ENCODE results near the gene PCNX2.
"Not testable (repeated sequence)": the region's sequence is repeated elsewhere in the genome, so short reads cannot be mapped to it uniquely, and the experiment has no call there.

Gene PCNX2

DNA sequence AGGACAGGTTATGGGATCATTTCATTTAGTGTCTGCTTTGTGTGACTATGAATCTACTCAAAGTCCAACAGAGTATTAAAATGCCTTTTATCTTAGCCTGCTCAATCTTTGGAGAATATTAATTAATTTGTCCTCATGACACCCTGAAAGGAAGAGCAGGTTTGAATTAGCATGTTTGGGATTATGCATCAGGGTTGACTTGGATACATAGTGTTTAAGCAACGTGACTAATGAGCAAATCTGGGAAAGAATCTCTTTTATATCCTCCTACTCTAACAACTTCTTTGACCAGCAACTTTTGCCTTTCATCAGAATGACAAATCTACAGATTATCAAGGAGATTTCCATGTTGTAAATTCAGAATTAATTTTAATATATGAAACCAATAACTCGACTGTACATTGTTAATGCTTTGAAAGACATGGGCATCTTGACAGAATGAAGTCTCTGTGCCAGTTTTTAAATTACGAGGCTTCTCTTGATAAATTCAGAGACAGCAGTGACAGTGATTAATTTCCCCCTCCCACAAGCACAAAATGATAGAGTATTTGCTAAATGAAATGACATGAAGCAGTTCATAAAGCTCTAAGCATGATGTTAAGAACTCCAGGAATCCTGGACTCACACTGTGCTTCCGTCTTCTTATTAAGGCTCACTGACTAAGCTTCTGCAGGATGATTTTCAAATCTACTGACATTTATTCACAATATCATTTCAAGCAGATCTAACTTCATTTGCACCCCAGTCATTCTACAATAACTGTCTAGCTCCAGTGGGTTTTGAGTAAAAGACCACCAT, 156.5 kb downstream of the PCNX2 start:
- H3K9ac ChIP-seq (ENCODE audit: low read length): no peak overlapping the region
- H3K4me1 ChIP-seq (ENCODE audit: insufficient read depth, low read length): no peaks in the 10 kb centered on the region
- H3K9me3 ChIP-seq (ENCODE audit: low read length): no peaks in the 10 kb centered on the region
- no peak overlapping the region for H3K4me3 ChIP-seq (ENCODE audit: low read depth in 1 of 2, low read length in 2 of 2)
- H3K27me3 ChIP-seq (ENCODE audit: control insufficient read depth in 1 of 2, insufficient read depth in 2 of 2, low read length in 2 of 2): no peaks in the 10 kb centered on the region
- H3K36me3 ChIP-seq (ENCODE audit: insufficient read depth, low read length): no peaks in the 10 kb centered on the region
- H3K27ac ChIP-seq (ENCODE audit: low read depth, low read length): no peak overlapping the region

- Histone ChIP-seq H3K36me3 (ENCODE audit: insufficient read depth, low read length) (no peaks in the 10 kb centered on the region), H3K27ac (ENCODE audit: low read depth, low read length) (no peak overlapping the region), H3K9ac (ENCODE audit: low read length) (no peak overlapping the region), H3K4me1 (ENCODE audit: insufficient read depth, low read length) (no peaks in the 10 kb centered on the region), H3K9me3 (ENCODE audit: low read length) (no peaks in the 10 kb centered on the region), H3K27me3 (ENCODE audit: control insufficient read depth in 1 of 2, insufficient read depth in 2 of 2, low read length in 2 of 2) (no peaks in the 10 kb centered on the region), H3K4me3 (ENCODE audit: low read depth in 1 of 2, low read length in 2 of 2) (no peak overlapping the region)
Observed at GRCh38 chr1:233135833-233136232, 159.7 kb downstream of the PCNX2 start.

- Histone ChIP-seq H3K27me3 (ENCODE audit: control insufficient read depth in 1 of 2, insufficient read depth in 2 of 2, low read length in 2 of 2) (no peaks in the 10 kb centered on the region), H3K4me1 (ENCODE audit: insufficient read depth, low read length) (no peaks in the 10 kb centered on the region), H3K36me3 (ENCODE audit: insufficient read depth, low read length) (no peaks in the 10 kb centered on the region), H3K27ac (ENCODE audit: low read depth, low read length) (no peak overlapping the region), H3K9me3 (ENCODE audit: low read length) (no peaks in the 10 kb centered on the region), H3K4me3 (ENCODE audit: low read depth in 1 of 2, low read length in 2 of 2) (no peak overlapping the region), H3K9ac (ENCODE audit: low read length) (no peak overlapping the region)
Observed at GRCh38 chr1:233132445-233132844, 163.1 kb downstream of the PCNX2 start.

GRCh38 chr1:233129031-233129430, 166.5 kb downstream of the PCNX2 start:
- H3K4me1 ChIP-seq (ENCODE audit: insufficient read depth, low read length); H3K9ac ChIP-seq (ENCODE audit: low read length); H3K27me3 ChIP-seq (ENCODE audit: control insufficient read depth in 1 of 2, insufficient read depth in 2 of 2, low read length in 2 of 2); H3K9me3 ChIP-seq (ENCODE audit: low read length); H3K27ac ChIP-seq (ENCODE audit: low read depth, low read length); H3K36me3 ChIP-seq (ENCODE audit: insufficient read depth, low read length); H3K4me3 ChIP-seq (ENCODE audit: low read depth in 1 of 2, low read length in 2 of 2): not testable (repeated sequence)

GRCh38 chr1:233127157-233127556, 168.4 kb downstream of the PCNX2 start:
- no peaks in the 10 kb centered on the region for H3K36me3 ChIP-seq (ENCODE audit: insufficient read depth, low read length)
- no peak overlapping the region for H3K9ac ChIP-seq (ENCODE audit: low read length)
- H3K4me1 ChIP-seq (ENCODE audit: insufficient read depth, low read length): no peaks in the 10 kb centered on the region
- no peak overlapping the region for H3K27ac ChIP-seq (ENCODE audit: low read depth, low read length)
- H3K9me3 ChIP-seq (ENCODE audit: low read length): no peaks in the 10 kb centered on the region
- H3K27me3 ChIP-seq (ENCODE audit: control insufficient read depth in 1 of 2, insufficient read depth in 2 of 2, low read length in 2 of 2): no peaks in the 10 kb centered on the region
- no peak overlapping the region for H3K4me3 ChIP-seq (ENCODE audit: low read depth in 1 of 2, low read length in 2 of 2)

- H3K9ac ChIP-seq (ENCODE audit: low read length): no peak overlapping the region
- H3K27me3 ChIP-seq (ENCODE audit: control insufficient read depth in 1 of 2, insufficient read depth in 2 of 2, low read length in 2 of 2): no peaks in the 10 kb centered on the region
- H3K4me3 ChIP-seq (ENCODE audit: low read depth in 1 of 2, low read length in 2 of 2): no peak overlapping the region
Observed at GRCh38 chr1:233122779-233123178, 172.7 kb downstream of the PCNX2 start.

DNA sequence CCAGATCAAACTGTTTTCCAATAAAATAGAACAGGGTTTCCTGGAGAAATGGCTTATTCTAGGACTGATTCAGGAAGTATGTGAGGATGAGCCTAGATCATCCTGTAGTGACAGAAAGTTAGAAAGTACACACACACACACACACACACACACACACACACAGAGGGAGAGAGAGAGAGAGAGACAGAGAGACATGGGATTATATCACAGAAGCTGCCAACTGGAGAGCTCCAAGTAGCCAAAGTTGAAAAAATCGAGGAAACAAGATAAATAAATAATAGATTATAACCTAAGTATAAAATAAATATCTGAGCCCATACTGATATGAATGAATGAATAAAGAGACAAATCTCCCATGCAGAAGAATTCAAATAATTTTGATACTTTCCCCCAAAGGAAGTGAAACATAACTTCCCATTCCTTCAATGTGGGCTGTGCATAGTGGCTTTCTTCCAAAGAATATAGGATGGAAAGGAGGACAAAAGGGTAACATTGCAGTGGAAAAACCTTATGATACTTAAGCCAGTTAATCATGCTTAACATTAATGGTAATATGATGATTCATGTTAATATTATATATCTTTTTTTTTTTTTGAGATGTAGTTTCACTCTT, 173.5 kb downstream of the PCNX2 start:
- Histone ChIP-seq H3K9me3 (ENCODE audit: low read length) (no peaks in the 10 kb centered on the region), H3K9ac (ENCODE audit: low read length) (no peak overlapping the region), H3K27me3 (ENCODE audit: control insufficient read depth in 1 of 2, insufficient read depth in 2 of 2, low read length in 2 of 2) (no peaks in the 10 kb centered on the region), H3K4me3 (ENCODE audit: low read depth in 1 of 2, low read length in 2 of 2) (no peak overlapping the region), H3K4me1 (ENCODE audit: insufficient read depth, low read length) (no peaks in the 10 kb centered on the region), H3K36me3 (ENCODE audit: insufficient read depth, low read length) (no peaks in the 10 kb centered on the region), H3K27ac (ENCODE audit: low read depth, low read length) (no peak overlapping the region)

More at GRCh38 chr1:233122779-233123178, 172.7 kb downstream of the PCNX2 start:
- Histone ChIP-seq H3K9me3 (ENCODE audit: low read length) (no peaks in the 10 kb centered on the region), H3K4me1 (ENCODE audit: insufficient read depth, low read length) (no peaks in the 10 kb centered on the region), H3K27ac (ENCODE audit: low read depth, low read length) (no peak overlapping the region), H3K36me3 (ENCODE audit: insufficient read depth, low read length) (no peaks in the 10 kb centered on the region)

- H3K36me3 ChIP-seq (ENCODE audit: insufficient read depth, low read length): no peaks in the 10 kb centered on the region
- H3K9ac ChIP-seq (ENCODE audit: low read length): no peak overlapping the region
- peaks cover 16% of the 10 kb centered on the region for H3K4me1 ChIP-seq (ENCODE audit: insufficient read depth, low read length)
- no peak overlapping the region for H3K4me3 ChIP-seq (ENCODE audit: low read depth in 1 of 2, low read length in 2 of 2)
- H3K9me3 ChIP-seq (ENCODE audit: low read length): no peaks in the 10 kb centered on the region
- no peak overlapping the region for H3K27ac ChIP-seq (ENCODE audit: low read depth, low read length)
- H3K27me3 ChIP-seq (ENCODE audit: control insufficient read depth in 1 of 2, insufficient read depth in 2 of 2, low read length in 2 of 2): no peaks in the 10 kb centered on the region
Observed at GRCh38 chr1:233114860-233115259, 180.7 kb downstream of the PCNX2 start.

- Histone ChIP-seq H3K4me1 (ENCODE audit: insufficient read depth, low read length) (peaks cover 16% of the 10 kb centered on the region), H3K9me3 (ENCODE audit: low read length) (no peaks in the 10 kb centered on the region), H3K9ac (ENCODE audit: low read length) (no peak overlapping the region), H3K4me3 (ENCODE audit: low read depth in 1 of 2, low read length in 2 of 2) (no peak overlapping the region), H3K27me3 (ENCODE audit: control insufficient read depth in 1 of 2, insufficient read depth in 2 of 2, low read length in 2 of 2) (no peaks in the 10 kb centered on the region), H3K27ac (ENCODE audit: low read depth, low read length) (peak overlapping the region; percentile 17), H3K36me3 (ENCODE audit: insufficient read depth, low read length) (no peaks in the 10 kb centered on the region)
Observed at GRCh38 chr1:233114159-233114558, 181.4 kb downstream of the PCNX2 start.

GRCh38 chr1:233113009-233113879, 182.3 kb downstream of the PCNX2 start:
- Histone ChIP-seq H3K4me3 (ENCODE audit: low read depth in 1 of 2, low read length in 2 of 2) (peak overlapping the region in 1 of 2 donors; percentile 13), H3K36me3 (ENCODE audit: insufficient read depth, low read length) (no peaks in the 10 kb centered on the region), H3K9ac (ENCODE audit: low read length) (no peak overlapping the region), H3K27ac (ENCODE audit: low read depth, low read length) (peak overlapping the region; percentile 17), H3K4me1 (ENCODE audit: insufficient read depth, low read length) (peaks cover 16% of the 10 kb centered on the region), H3K9me3 (ENCODE audit: low read length) (no peaks in the 10 kb centered on the region), H3K27me3 (ENCODE audit: control insufficient read depth in 1 of 2, insufficient read depth in 2 of 2, low read length in 2 of 2) (no peaks in the 10 kb centered on the region)

DNA sequence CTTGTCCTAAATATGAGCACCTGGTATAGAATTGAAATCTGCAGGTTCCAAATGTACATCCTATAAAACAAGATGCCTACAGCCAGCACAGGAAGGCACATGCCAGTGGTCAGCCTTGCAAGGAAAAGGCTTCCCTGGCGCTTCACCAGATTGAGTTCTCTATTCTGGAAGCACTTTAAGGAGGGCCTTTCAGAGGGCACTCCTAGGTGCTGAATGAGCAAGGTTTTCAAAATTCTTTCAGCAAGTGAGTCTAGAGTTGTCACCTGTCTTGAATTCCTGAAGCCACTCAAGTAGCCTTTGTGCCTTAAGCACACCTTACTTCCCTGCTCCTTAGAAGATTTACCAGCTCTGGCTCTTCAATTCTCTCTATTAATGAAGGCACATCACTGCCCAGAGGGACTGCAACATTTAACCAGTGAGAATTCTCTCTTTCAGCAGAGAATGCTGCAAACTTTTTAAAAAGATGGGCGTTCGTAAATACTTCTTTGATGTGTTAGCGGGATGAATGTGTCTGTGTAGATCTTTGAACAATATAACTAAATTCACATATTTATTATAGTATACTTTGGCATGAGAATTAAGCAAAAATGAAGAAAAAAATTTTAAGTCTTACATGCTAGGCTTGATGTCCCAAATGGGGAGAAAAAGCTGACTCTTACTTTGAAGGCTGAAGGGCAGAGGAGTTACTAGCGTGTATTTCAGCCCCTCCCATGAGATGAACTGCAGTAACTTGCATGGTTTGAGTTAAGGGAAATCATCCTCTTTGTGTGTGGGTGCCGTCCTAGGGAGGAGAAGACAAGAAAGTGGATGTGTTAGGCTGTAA, 183.1 kb downstream of the PCNX2 start:
- no peak overlapping the region for H3K9ac ChIP-seq (ENCODE audit: low read length)
- H3K4me1 ChIP-seq (ENCODE audit: insufficient read depth, low read length): peaks cover 16% of the 10 kb centered on the region
- no peak overlapping the region for H3K27ac ChIP-seq (ENCODE audit: low read depth, low read length)
- no peaks in the 10 kb centered on the region for H3K9me3 ChIP-seq (ENCODE audit: low read length)
- H3K4me3 ChIP-seq (ENCODE audit: low read depth in 1 of 2, low read length in 2 of 2): peak overlapping the region in 1 of 2 donors; percentile 13
- H3K27me3 ChIP-seq (ENCODE audit: control insufficient read depth in 1 of 2, insufficient read depth in 2 of 2, low read length in 2 of 2): no peaks in the 10 kb centered on the region
- H3K36me3 ChIP-seq (ENCODE audit: insufficient read depth, low read length): no peaks in the 10 kb centered on the region
